22Rv1 (cell line): ENCODE results near the gene BANP.
"Not testable (repeated sequence)": the region's sequence is repeated elsewhere in the genome, so short reads cannot be mapped to it uniquely, and the experiment has no call there.

ENCODE experiments used
- H3K27ac ChIP-seq: fragments of 450-650 bp; 2 replicates; pipeline ENCODE4 v1.5.1; 2017
- CTCF ChIP-seq: fragments of 450-650 bp; IDR thresholded peaks from 2 replicates; pipeline ENCODE4 v1.5.1; 2017; ENCODE audit warnings: mild to moderate bottlenecking
- ZFX ChIP-seq: fragments of 450-650 bp; IDR thresholded peaks from 2 replicates; pipeline ENCODE4 v1.6.1; 2017; ENCODE audit warnings: antibody characterized with exemption, borderline replicate concordance

BANP gene

GRCh38 chr16:87979352-87979751, 28.1 kb downstream of the BANP start:
- H3K27ac ChIP-seq: no peak overlapping the region
- no peak for TF ChIP-seq ZFX
- TF ChIP-seq CTCF: no peak

GRCh38 chr16:87979911-87980630, 28.8 kb downstream of the BANP start:
- not testable (repeated sequence) for H3K27ac ChIP-seq

GRCh38 chr16:87981376-87981775, 30.1 kb downstream of the BANP start:
- H3K27ac ChIP-seq: not testable (repeated sequence)

GRCh38 chr16:87982581-87983041, 31.4 kb downstream of the BANP start:
- TF ChIP-seq ZFX (no peak), CTCF (no peak)
- H3K27ac ChIP-seq: no peak overlapping the region

GRCh38 chr16:87983072-87983736, 32.0 kb downstream of the BANP start:
- H3K27ac ChIP-seq: not testable (repeated sequence)

GRCh38 chr16:87983737-87984097, 32.5 kb downstream of the BANP start:
- H3K27ac ChIP-seq: not testable (repeated sequence)

GRCh38 chr16:87984180-87984579, 32.9 kb downstream of the BANP start:
- H3K27ac ChIP-seq: not testable (repeated sequence)

GRCh38 chr16:87984632-87985267, 33.5 kb downstream of the BANP start:
- no peak overlapping the region for H3K27ac ChIP-seq
- no peak for TF ChIP-seq ZFX
- no peak for TF ChIP-seq CTCF

GRCh38 chr16:87985493-87985892, 34.3 kb downstream of the BANP start:
- not testable (repeated sequence) for H3K27ac ChIP-seq

GRCh38 chr16:87986361-87986849, 35.2 kb downstream of the BANP start:
- not testable (repeated sequence) for H3K27ac ChIP-seq

GRCh38 chr16:87988596-87988995, 37.4 kb downstream of the BANP start:
- not testable (repeated sequence) for H3K27ac ChIP-seq

- not testable (repeated sequence) for H3K27ac ChIP-seq
Measured at GRCh38 chr16:87990254-87990653, 39.0 kb downstream of the BANP start.

GRCh38 chr16:87992142-87992541, 40.9 kb downstream of the BANP start:
- not testable (repeated sequence) for H3K27ac ChIP-seq
